HCT116 (cell line): ENCODE measurements around the gene IPP. TPM values are rescaled to one million over a fixed set of nuclear protein-coding genes. Genes with fewer than 3 reads are reported as not detected.

Experiments used
- ATAC-seq: fragments of 200-7000 bp; cut with Tn5 transposase; 2 replicates; pipeline ENCODE4 v1.9.1; 2020; ENCODE audit warnings: mild to moderate bottlenecking, moderate library complexity
- BruUV-seq: library from RNA; stranded (reverse); fragments of 400-500 nt; replicated peaks from 2 replicates; lab custom pipeline; 2021; lab: Mats Ljungman, UMichigan
- CTCF ChIA-PET: fragments of 300-600 bp; sonication (Branson Sonifier 250); formaldehyde crosslinking; loops from one replicate; lab custom pipeline; 2021; ENCODE audit warnings: antibody characterized with exemption; lab: Charles Lee
- POLR2A ChIA-PET: fragments of 300-600, 350-600 bp; sonication (Branson Sonifier 250); formaldehyde crosslinking; loops from one replicate; lab custom pipeline; 2021; ENCODE audit warnings: antibody characterized with exemption; lab: Charles Lee
- RAD21 ChIA-PET, 2 experiments: fragments of 300-600 bp; sonication (Branson Sonifier 250); formaldehyde crosslinking; loops; one replicate each; lab custom pipeline; 2023; ENCODE audit warnings: low total read pairs in 2 of 2; ENCODE audit not compliant: uncharacterized antibody in 2 of 2, unreplicated experiment in 2 of 2, low non-redundant PET in 1 of 2; lab: Charles Lee
- DNase-seq: peaks from one replicate; pipeline ENCODE4 v3.0.0-alpha.2; 2010; ENCODE audit warnings: low read depth, low spot score
- H2AFZ ChIP-seq: fragments of 200-600 bp; shearing (Covaris generic), sonication (generic); 2 replicates; pipeline ENCODE4 v1.6.1; 2017; ENCODE audit warnings: low read depth, mixed run types, mixed read lengths, antibody characterized with exemption, low read length; ENCODE audit not compliant: poor library complexity, severe bottlenecking
- H3K27ac ChIP-seq: 2 replicates; pipeline ENCODE4 v1.5.1; 2012; ENCODE audit warnings: low read depth, low read length
- H3K27me3 ChIP-seq: fragments of 200-600 bp; sonication (generic); 2 replicates; pipeline ENCODE4 v1.6.1; 2016; ENCODE audit warnings: mixed run types, low read length, mixed read lengths; ENCODE audit not compliant: insufficient read depth
- H3K36me3 ChIP-seq, 2 experiments: fragments of 200-500 bp in 1 of 2; fragments of 200-600 bp in 1 of 2; sonication (Bioruptor generic) in 1 of 2; sonication (generic) in 1 of 2; 2 replicates each; pipeline versions ENCODE4 v1.5.1 to v1.6.1; 2014 to 2016; ENCODE audit warnings: low read length in 2 of 2, inconsistent platforms in 1 of 2, mixed read lengths in 1 of 2, mixed run types in 1 of 2; ENCODE audit not compliant: insufficient read depth in 2 of 2, control insufficient read depth in 1 of 2
- H3K4me1 ChIP-seq, 2 experiments: fragments of 200-600 bp in 1 of 2; sonication (generic) in 1 of 2; 2 replicates each; pipeline versions ENCODE4 v1.5.1 to v1.6.1; 2012 to 2017; ENCODE audit warnings: low read length in 2 of 2, inconsistent platforms in 1 of 2, mild to moderate bottlenecking in 1 of 2, mixed read lengths in 1 of 2, mixed run types in 1 of 2, moderate library complexity in 1 of 2; ENCODE audit not compliant: insufficient read depth in 2 of 2, control insufficient read depth in 1 of 2
- H3K4me2 ChIP-seq: fragments of 200-600 bp; sonication (generic); 2 replicates; pipeline ENCODE4 v1.6.1; 2017; ENCODE audit warnings: mixed run types, low read length, mixed read lengths
- H3K4me3 ChIP-seq, 2 experiments: fragments of 200-600 bp in 1 of 2; sonication (generic) in 1 of 2; replicated peaks in 1 of 2; 2 replicates each; pipeline ENCODE4 v1.5.1; 2011 to 2016; ENCODE audit warnings: low read length in 2 of 2, control low read depth in 1 of 2, low read depth in 1 of 2, mild to moderate bottlenecking in 1 of 2, mixed read lengths in 1 of 2, mixed run types in 1 of 2
- H3K79me2 ChIP-seq: fragments of 200-600 bp; sonication (generic); 2 replicates; pipeline ENCODE4 v1.6.1; 2017; ENCODE audit warnings: mild to moderate bottlenecking, mixed run types, low read length, moderate library complexity, mixed read lengths; ENCODE audit not compliant: insufficient read depth
- H3K9ac ChIP-seq: fragments of 200-600 bp; sonication (generic); 2 replicates; pipeline ENCODE4 v1.6.1; 2016; ENCODE audit warnings: low read length, mixed read lengths
- H3K9me2 ChIP-seq: fragments of 200-600 bp; sonication (generic), shearing (Covaris generic); 2 replicates; pipeline ENCODE4 v1.6.1; 2017; ENCODE audit warnings: mixed run types, mild to moderate bottlenecking, moderate library complexity; ENCODE audit not compliant: insufficient read depth
- H3K9me3 ChIP-seq, 2 experiments: fragments of 200-500 bp in 1 of 2; fragments of 200-600 bp in 1 of 2; sonication (Bioruptor generic) in 1 of 2; sonication (generic) in 1 of 2; 2 replicates each; pipeline ENCODE4 v1.6.1; 2014 to 2017; ENCODE audit warnings: low read length in 2 of 2, mixed read lengths in 2 of 2, inconsistent platforms in 1 of 2, low read depth in 1 of 2, mild to moderate bottlenecking in 1 of 2, mixed run types in 1 of 2, moderate library complexity in 1 of 2; ENCODE audit not compliant: control insufficient read depth in 1 of 2, insufficient read depth in 1 of 2
- H4K20me1 ChIP-seq: fragments of 200-600 bp; sonication (generic), shearing (Covaris generic); 2 replicates; pipeline ENCODE4 v1.6.1; 2017; ENCODE audit warnings: mixed run types, mild to moderate bottlenecking, moderate library complexity; ENCODE audit not compliant: insufficient read depth
- CBX3 ChIP-seq: IDR thresholded peaks from 2 replicates; pipeline ENCODE4 v1.6.1; 2012; ENCODE audit warnings: low read depth
- CEBPB ChIP-seq: IDR thresholded peaks from 2 replicates; pipeline ENCODE4 v1.6.1; 2012; ENCODE audit warnings: low read depth
- ELF1 ChIP-seq: IDR thresholded peaks from 2 replicates; pipeline ENCODE4 v1.6.1; 2012; ENCODE audit warnings: low read depth, borderline replicate concordance
- MAX ChIP-seq: IDR thresholded peaks from 2 replicates; pipeline ENCODE4 v1.6.1; 2012
- POLR2AphosphoS5 ChIP-seq: IDR thresholded peaks from 2 replicates; pipeline ENCODE4 v1.6.1; 2011; ENCODE audit warnings: mild to moderate bottlenecking, low read depth, low read length, moderate library complexity
- SRF ChIP-seq: IDR thresholded peaks from 2 replicates; pipeline ENCODE4 v1.6.1; 2012; ENCODE audit warnings: low read depth
- YY1 ChIP-seq: IDR thresholded peaks from 2 replicates; pipeline ENCODE4 v1.6.1; 2011; ENCODE audit warnings: low read length, low read depth, moderate library complexity, mild to moderate bottlenecking; ENCODE audit not compliant: insufficient replicate concordance; ENCODE audit errors: extremely low read depth
- ZFX ChIP-seq: fragments of 450-650 bp; IDR thresholded peaks from 2 replicates; pipeline ENCODE4 v1.6.1; 2017
- ZNF274 ChIP-seq: fragments of 200-500 bp; sonication (Bioruptor generic); IDR thresholded peaks from 2 replicates; pipeline ENCODE4 v1.6.1; 2014; ENCODE audit warnings: mild to moderate bottlenecking, low read depth, low read length, inconsistent platforms
- intact Hi-C: fragments of 100-400 bp; cut with micrococcal nuclease; formaldehyde crosslinking; loops from 2 replicates; pipeline ENCODE4 v1.10.0; 2022
- total RNA-seq: library from RNA; stranded (reverse); gene quantifications from one replicate; pipeline ENCODE4 v1.2.1, GENCODE V29; 2021; ENCODE audit not compliant: unreplicated experiment
- TF ChIP-seq, protein P1 (sequence below): IDR thresholded peaks from 2 replicates; pipeline ENCODE4 v1.6.1; 2012; ENCODE audit warnings: low read depth

Gene IPP
- total RNA-seq, 1 experiment from 2014 or later = 13.8 TPM

DNA sequence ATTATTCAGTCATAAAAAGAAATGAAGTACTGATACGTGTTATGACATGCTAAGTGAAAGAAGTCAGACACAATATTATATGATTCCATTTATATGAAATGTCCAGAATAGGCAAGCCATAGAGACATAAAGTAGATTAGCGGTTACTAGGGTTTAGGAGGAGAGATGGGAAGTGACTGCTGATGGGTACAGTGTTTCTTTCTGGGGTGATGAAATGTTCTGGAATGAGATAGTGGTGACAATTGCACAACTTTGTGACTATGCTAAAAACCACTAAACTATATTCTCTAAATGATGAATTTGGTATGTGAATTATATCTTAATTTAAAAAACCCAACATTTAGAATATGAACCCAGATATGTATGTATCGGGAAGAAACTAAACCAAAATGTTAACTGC, 27.6 kb downstream of the IPP start:
- Histone ChIP-seq H3K9me3 (no peaks in the 10 kb centered on the region), H3K79me2 (no peaks in the 10 kb centered on the region), H3K4me2 (no peak overlapping the region), H3K9me2 (no peaks in the 10 kb centered on the region), H4K20me1 (no peaks in the 10 kb centered on the region), H3K36me3 (no peaks in the 10 kb centered on the region), H3K4me1 (no peaks in the 10 kb centered on the region; a peak in 2 of 4 replicates)
- intact Hi-C loops = no loop called here
- POLR2A ChIA-PET = no interaction called here
- RAD21 ChIA-PET = no interaction called here
- TF ChIP-seq ZNF274 (no peak), ZFX (no peak), MAX (no peak), ELF1 (no peak), YY1 (no peak), CBX3 (no peak), POLR2AphosphoS5 (no peak), CEBPB (no peak), SRF (no peak)
- TF ChIP-seq, protein P1, sequence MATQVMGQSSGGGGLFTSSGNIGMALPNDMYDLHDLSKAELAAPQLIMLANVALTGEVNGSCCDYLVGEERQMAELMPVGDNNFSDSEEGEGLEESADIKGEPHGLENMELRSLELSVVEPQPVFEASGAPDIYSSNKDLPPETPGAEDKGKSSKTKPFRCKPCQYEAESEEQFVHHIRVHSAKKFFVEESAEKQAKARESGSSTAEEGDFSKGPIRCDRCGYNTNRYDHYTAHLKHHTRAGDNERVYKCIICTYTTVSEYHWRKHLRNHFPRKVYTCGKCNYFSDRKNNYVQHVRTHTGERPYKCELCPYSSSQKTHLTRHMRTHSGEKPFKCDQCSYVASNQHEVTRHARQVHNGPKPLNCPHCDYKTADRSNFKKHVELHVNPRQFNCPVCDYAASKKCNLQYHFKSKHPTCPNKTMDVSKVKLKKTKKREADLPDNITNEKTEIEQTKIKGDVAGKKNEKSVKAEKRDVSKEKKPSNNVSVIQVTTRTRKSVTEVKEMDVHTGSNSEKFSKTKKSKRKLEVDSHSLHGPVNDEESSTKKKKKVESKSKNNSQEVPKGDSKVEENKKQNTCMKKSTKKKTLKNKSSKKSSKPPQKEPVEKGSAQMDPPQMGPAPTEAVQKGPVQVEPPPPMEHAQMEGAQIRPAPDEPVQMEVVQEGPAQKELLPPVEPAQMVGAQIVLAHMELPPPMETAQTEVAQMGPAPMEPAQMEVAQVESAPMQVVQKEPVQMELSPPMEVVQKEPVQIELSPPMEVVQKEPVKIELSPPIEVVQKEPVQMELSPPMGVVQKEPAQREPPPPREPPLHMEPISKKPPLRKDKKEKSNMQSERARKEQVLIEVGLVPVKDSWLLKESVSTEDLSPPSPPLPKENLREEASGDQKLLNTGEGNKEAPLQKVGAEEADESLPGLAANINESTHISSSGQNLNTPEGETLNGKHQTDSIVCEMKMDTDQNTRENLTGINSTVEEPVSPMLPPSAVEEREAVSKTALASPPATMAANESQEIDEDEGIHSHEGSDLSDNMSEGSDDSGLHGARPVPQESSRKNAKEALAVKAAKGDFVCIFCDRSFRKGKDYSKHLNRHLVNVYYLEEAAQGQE = no peak
- TF ChIP-seq, all 23 proteins: peak for 0
- no peak overlapping the region for H3K27ac ChIP-seq
- ATAC-seq = no peak
- CTCF ChIA-PET = no interaction called here
- no peak overlapping the region for H3K4me3 ChIP-seq
- DNase-seq = no peak
- no peak overlapping the region for H3K9ac ChIP-seq
- no peaks in the 10 kb centered on the region for H3K27me3 ChIP-seq
- no TSS peak for BruUV-seq
- no peak overlapping the region for H2AFZ ChIP-seq
